K562 (cell line): Measurements from ENCODE around the gene DHDDS. TPM values are rescaled to one million over a fixed set of nuclear protein-coding genes. Genes with fewer than 3 reads are reported as not detected.

Experiments used
- BRCA1 ChIP-seq, 2 experiments: fragments of 450-650 bp in 1 of 2; sonication (generic) in 1 of 2; formaldehyde crosslinking in 1 of 2; IDR thresholded peaks; 2 replicates each; pipeline versions ENCODE4 v1.5.0 to v1.6.1; 2017 to 2020; ENCODE audit warnings: mild to moderate bottlenecking in 1 of 2, missing genetic modification reagents in 1 of 2
- CEBPZ ChIP-seq: fragments of 150-350 bp; IDR thresholded peaks from 2 replicates; pipeline ENCODE4 v1.6.1; 2014; ENCODE audit warnings: low read depth, mild to moderate bottlenecking, low read length, borderline replicate concordance
- E2F3 ChIP-seq: fragments of 250-450 bp; sonication (Bioruptor Pico); IDR thresholded peaks from 2 replicates; pipeline ENCODE4 v1.4.0; 2020; ENCODE audit warnings: mild to moderate bottlenecking
- ELF2 ChIP-seq: fragments of 250-450 bp; sonication (Bioruptor Pico); IDR thresholded peaks from 2 replicates; pipeline ENCODE4 v1.5.0; 2021; ENCODE audit warnings: mild to moderate bottlenecking
- ESRRA ChIP-seq: fragments of 450-650 bp; IDR thresholded peaks from 2 replicates; pipeline ENCODE4 v1.6.1; 2014; ENCODE audit warnings: low read depth, mild to moderate bottlenecking, moderate library complexity, borderline replicate concordance
- ILK ChIP-seq: fragments of 450-650 bp; IDR thresholded peaks from 2 replicates; pipeline ENCODE4 v1.6.1; 2016; ENCODE audit warnings: missing genetic modification characterization, low read depth, mild to moderate bottlenecking, missing compliant biosample characterization, moderate library complexity, borderline replicate concordance
- KAT8 ChIP-seq: fragments of 450-650 bp; IDR thresholded peaks from 2 replicates; pipeline ENCODE4 v1.6.1; 2016; ENCODE audit warnings: low read depth, mild to moderate bottlenecking
- KLF16 ChIP-seq: IDR thresholded peaks from 2 replicates; pipeline ENCODE4 v1.6.1; 2016; ENCODE audit warnings: antibody characterized with exemption
- LARP7 ChIP-seq: fragments of 450-650 bp; IDR thresholded peaks from 2 replicates; pipeline ENCODE4 v1.6.1; 2016
- MITF ChIP-seq: IDR thresholded peaks from 2 replicates; pipeline ENCODE4 v1.6.1; 2014; ENCODE audit warnings: antibody characterized with exemption
- MXI1 ChIP-seq: IDR thresholded peaks from 2 replicates; pipeline ENCODE4 v1.6.1; 2011; ENCODE audit warnings: low read depth, mild to moderate bottlenecking, improper control_type of control experiment, low read length
- NFRKB ChIP-seq: fragments of 450-650 bp; IDR thresholded peaks from 2 replicates; pipeline ENCODE4 v1.6.1; 2016; ENCODE audit warnings: low read depth
- NUFIP1 ChIP-seq: fragments of 450-650 bp; IDR thresholded peaks from 2 replicates; pipeline ENCODE4 v1.6.1; 2018; ENCODE audit not compliant: partially characterized antibody
- RBM39 ChIP-seq: fragments of 200-400 bp; formaldehyde crosslinking; optimal IDR thresholded peaks from 2 replicates; pipeline ENCODE3; 2018; ENCODE audit warnings: low read depth, low read length
- SMARCC2 ChIP-seq: fragments of 450-650 bp; IDR thresholded peaks from 2 replicates; pipeline ENCODE4 v1.6.1; 2017; ENCODE audit warnings: antibody characterized with exemption, moderate library complexity, mild to moderate bottlenecking, low read depth
- SNIP1 ChIP-seq: fragments of 450-650 bp; IDR thresholded peaks from 2 replicates; pipeline ENCODE4 v1.7.1; 2017; ENCODE audit warnings: low read depth, mild to moderate bottlenecking
- TBP ChIP-seq: optimal IDR thresholded peaks from 2 replicates; pipeline ENCODE3; 2011; ENCODE audit warnings: low read depth, low read length, improper control_type of control experiment
- YBX1 ChIP-seq: fragments of 450-650 bp; IDR thresholded peaks from 2 replicates; pipeline ENCODE4 v1.7.1; 2016; ENCODE audit warnings: mild to moderate bottlenecking
- ZC3H4 ChIP-seq: sonication (generic); formaldehyde crosslinking; IDR thresholded peaks from 2 replicates; pipeline ENCODE4 v1.9.0; 2021; ENCODE audit warnings: missing genetic modification reagents, borderline replicate concordance
- ZNF175 ChIP-seq: fragments of 200-800 bp; sonication (Bioruptor generic); IDR thresholded peaks from 2 replicates; pipeline ENCODE4 v1.6.1; 2016; ENCODE audit warnings: low read depth, mild to moderate bottlenecking, missing genetic modification characterization, missing compliant biosample characterization
- ZNF217 ChIP-seq: sonication (generic); formaldehyde crosslinking; IDR thresholded peaks from 2 replicates; pipeline ENCODE4 v1.8.0; 2022; ENCODE audit warnings: mild to moderate bottlenecking, missing genetic modification reagents
- ZNF324 ChIP-seq: fragments of 250-450 bp; sonication (Bioruptor Pico); IDR thresholded peaks from 2 replicates; pipeline ENCODE4 v1.4.0; 2020; ENCODE audit warnings: mild to moderate bottlenecking
- ZNF398 ChIP-seq: fragments of 250-450 bp; sonication (Bioruptor Pico); IDR thresholded peaks from 2 replicates; pipeline ENCODE4 v1.8.0; 2021; ENCODE audit warnings: moderate library complexity, mild to moderate bottlenecking, inconsistent platforms
- ZNF696 ChIP-seq: fragments of 250-450 bp; sonication (Bioruptor Pico); conservative IDR thresholded peaks from 2 replicates; pipeline ENCODE4 v1.4.0; 2020; ENCODE audit warnings: mild to moderate bottlenecking, moderate library complexity
- ZNF830 ChIP-seq: fragments of 250-450 bp; sonication (Bioruptor Pico); IDR thresholded peaks from 2 replicates; pipeline ENCODE4 v1.5.0; 2021; ENCODE audit warnings: mild to moderate bottlenecking
- polyA plus RNA-seq, 8 experiments: library from polyadenylated mRNA; depleted of rRNA in 4 of 8; stranded (reverse) in 5 of 8; unstranded in 3 of 8; fragments of >200 nt; fragmentation: Nextera tagmentation in 2 of 8; fragmentation: Illumina TruSeq in 1 of 8; extraction: Ambion mirVana in 2 of 8; extraction: Trizol in 1 of 8; gene quantifications; 2 replicates each; pipeline versions ENCODE4 v1.2.1 to v1.2.3, GENCODE V29; 2011 to 2014; ENCODE audit warnings: inconsistent platforms in 1 of 8, missing spikeins in 1 of 8
- total RNA-seq, 7 experiments: library from RNA; depleted of rRNA in 6 of 7; stranded (reverse); fragments of >200 nt in 6 of 7; fragmentation: Illumina TruSeq in 2 of 7; extraction: Trizol in 2 of 7; gene quantifications; 2 replicates each; pipeline versions ENCODE4 v1.2.1 to v1.2.3, GENCODE V29; 2011 to 2021; ENCODE audit warnings: low replicate concordance in 1 of 7

The DHDDS gene
- total and polyA plus RNA-seq, 9 of the 15 experiments (the other 6 are each of a cell fraction or from before 2014, with no cell fraction given) = 33.3 to 55.0 (median 44.3) TPM

- 0 out of 2 replicates have a peak, but pooled peaks have one; percentile 7 for TF ChIP-seq MITF
- TF ChIP-seq ZNF830 (CRISPR knock-in tag) = peak; percentile 96
- TF ChIP-seq SNIP1 = no peak
- TF ChIP-seq TBP = peak; percentile 88
- TF ChIP-seq RBM39 = no peak
- TF ChIP-seq ZNF217 (CRISPR knock-in tag) = no peak
- TF ChIP-seq ILK (tag) = no peak
- no peak for TF ChIP-seq ESRRA
- no peak for TF ChIP-seq LARP7
- TF ChIP-seq ZC3H4 (CRISPR knock-in tag) = peak; percentile 71; the same call in 1 of the 2 replicates
- no peak for TF ChIP-seq KAT8
- TF ChIP-seq MXI1 = no peak
- no peak for TF ChIP-seq ZNF175 (CRISPR knock-in tag)
- TF ChIP-seq SMARCC2 = no peak
- TF ChIP-seq CEBPZ = no peak
- no peak for TF ChIP-seq E2F3
- no peak for TF ChIP-seq BRCA1 (IDR thresholded peaks at IDR 0.05)
- TF ChIP-seq BRCA1 (CRISPR knock-in tag; IDR thresholded peaks at IDR 0.05) = peak; percentile 85; the same call in 1 of the 2 replicates
- TF ChIP-seq NUFIP1 = no peak
- no peak for TF ChIP-seq ELF2 (CRISPR knock-in tag)
- peak; percentile 97 for TF ChIP-seq NFRKB
- no peak for TF ChIP-seq ZNF398
- TF ChIP-seq KLF16 = peak; percentile 89
- TF ChIP-seq ZNF696 (CRISPR knock-in tag) = no peak
- TF ChIP-seq YBX1 = no peak
- TF ChIP-seq ZNF324 (CRISPR knock-in tag) = no peak
Measured at GRCh38 chr1:26472320-26472900, 40.3 kb downstream of the DHDDS start, which contains the start of gene HMGN2 (continued).
